ENCODE data around the gene KIF26B.

The KIF26B gene

GRCh38 chr1:245483247-245483646 lies 328.5 kb downstream of the KIF26B start:
- no peak overlapping the region for H3K27ac ChIP-seq
- no peak for TF ChIP-seq CTCF (conservative IDR thresholded peaks at IDR 0.05)

GRCh38 chr1:245484176-245484575 lies 329.4 kb downstream of the KIF26B start:
- no peak for TF ChIP-seq CTCF (conservative IDR thresholded peaks at IDR 0.05)
- H3K27ac ChIP-seq = no peak overlapping the region

GRCh38 chr1:245485996-245486395 lies 331.2 kb downstream of the KIF26B start:
- no peak overlapping the region for H3K27ac ChIP-seq
- no peak for TF ChIP-seq CTCF (conservative IDR thresholded peaks at IDR 0.05)

GRCh38 chr1:245486775-245487470 lies 332.1 kb downstream of the KIF26B start:
- TF ChIP-seq CTCF (conservative IDR thresholded peaks at IDR 0.05) = no peak
- no peak overlapping the region for H3K27ac ChIP-seq

- no peak overlapping the region for H3K27ac ChIP-seq
- TF ChIP-seq CTCF (conservative IDR thresholded peaks at IDR 0.05) = no peak
These were observed 333.8 kb downstream of the KIF26B start for GRCh38 chr1:245488346-245489129.

GRCh38 chr1:245489838-245490237 lies 335.1 kb downstream of the KIF26B start:
- TF ChIP-seq CTCF (conservative IDR thresholded peaks at IDR 0.05) = no peak
- no peak overlapping the region for H3K27ac ChIP-seq

- no peak for TF ChIP-seq CTCF (conservative IDR thresholded peaks at IDR 0.05)
- no peak overlapping the region for H3K27ac ChIP-seq
These were observed 338.2 kb downstream of the KIF26B start for GRCh38 chr1:245493029-245493428.

All from VCaP (cell line).